Smooth muscle cell (in vitro differentiated cells): ENCODE results near the gene EWSR1. TPM values are rescaled to one million over a fixed set of nuclear protein-coding genes. Genes with fewer than 3 reads are reported as not detected.

Experiments used
- DNase-seq: peaks from one replicate; lab custom pipeline; 2025; ENCODE audit not compliant: unreplicated experiment; lab: John Stamatoyannopoulos, UW
- H2AFZ ChIP-seq: fragments of 200-600 bp; sonication (generic); 2 replicates; pipeline ENCODE4 v1.6.0; 2016; ENCODE audit warnings: antibody characterized with exemption, low read depth, mild to moderate bottlenecking
- H3F3A ChIP-seq: fragments of 200-600 bp; sonication (generic); 2 replicates; pipeline ENCODE4 v1.6.0; 2017; ENCODE audit warnings: antibody characterized with exemption, low read depth
- H3K27ac ChIP-seq: fragments of 200-600 bp; sonication (generic); 2 replicates; pipeline ENCODE4 v1.5.1; 2016; ENCODE audit warnings: low read depth, mild to moderate bottlenecking
- H3K27me3 ChIP-seq: fragments of 200-600 bp; sonication (generic); 2 replicates; pipeline ENCODE4 v1.6.1; 2016; ENCODE audit warnings: low read depth, mild to moderate bottlenecking
- H3K36me3 ChIP-seq: fragments of 200-600 bp; sonication (generic); 2 replicates; pipeline ENCODE4 v1.5.1; 2016; ENCODE audit warnings: low read depth
- H3K4me1 ChIP-seq: fragments of 200-600 bp; sonication (generic); 2 replicates; pipeline ENCODE4 v1.5.1; 2016; ENCODE audit warnings: low read depth
- H3K4me2 ChIP-seq: fragments of 200-600 bp; sonication (generic); 2 replicates; pipeline ENCODE4 v1.6.0; 2016; ENCODE audit warnings: mild to moderate bottlenecking
- H3K4me3 ChIP-seq: fragments of 200-600 bp; sonication (generic); 2 replicates; pipeline ENCODE4 v1.5.1; 2016; ENCODE audit warnings: mild to moderate bottlenecking
- H3K79me2 ChIP-seq: fragments of 200-600 bp; sonication (generic); 2 replicates; pipeline ENCODE4 v1.6.0; 2016; ENCODE audit warnings: low read depth, mild to moderate bottlenecking
- H3K9ac ChIP-seq: fragments of 200-600 bp; sonication (generic); 2 replicates; pipeline ENCODE4 v1.6.0; 2016; ENCODE audit warnings: low read depth
- H3K9me3 ChIP-seq: fragments of 200-600 bp; sonication (generic); replicated peaks from 2 replicates; pipeline ENCODE4 v1.5.1; 2016; ENCODE audit warnings: low read depth
- H4K20me1 ChIP-seq: fragments of 200-600 bp; sonication (generic); 2 replicates; pipeline ENCODE4 v1.6.0; 2016; ENCODE audit warnings: low read depth
- CTCF ChIP-seq: fragments of 200-600 bp; sonication (generic); IDR thresholded peaks from 2 replicates; pipeline ENCODE4 v1.5.1; 2017; ENCODE audit warnings: borderline replicate concordance, mild to moderate bottlenecking, antibody characterized with exemption; ENCODE audit not compliant: insufficient read depth, poor library complexity, severe bottlenecking
- WGBS: methylation state at CpG from one replicate; pipeline ENCODE4 v1.1.7; 2016; ENCODE audit warnings: low lambda C conversion rate; 5-methylcytosine and 5-hydroxymethylcytosine counted together
- polyA plus RNA-seq: library from polyadenylated mRNA; unstranded; fragments of >200 nt; fragmentation: Nextera tagmentation; extraction: Ambion mirVana; gene quantifications from 2 replicates; pipeline ENCODE4 v1.2.1, GENCODE V29; 2016
- total RNA-seq: library from RNA; depleted of rRNA; stranded (reverse); fragments of >200 nt; gene quantifications from 2 replicates; pipeline ENCODE4 v1.2.3, GENCODE V29; 2014

EWSR1 gene
- total and polyA plus RNA-seq, 2 experiments from 2014 or later: 164 to 197 TPM

GRCh38 chr22:29255064-29255621 lies 12.9 kb upstream of the EWSR1 start:
- Histone ChIP-seq H3K4me1 (no peaks in the 10 kb centered on the region), H4K20me1 (no peaks in the 10 kb centered on the region), H3K79me2 (no peaks in the 10 kb centered on the region), H3K27me3 (no peaks in the 10 kb centered on the region), H3K4me2 (no peak overlapping the region), H3K9me3 (no peaks in the 10 kb centered on the region), H2AFZ (no peak overlapping the region), H3K36me3 (no peaks in the 10 kb centered on the region), H3K4me3 (no peak overlapping the region), H3K27ac (no peak overlapping the region), H3K9ac (no peak overlapping the region), H3F3A (no peaks in the 10 kb centered on the region)
- 94% methylated on average over 8 of the region's 11 CpGs for WGBS
- DNase-seq: no peak
- TF ChIP-seq CTCF: no peak

GRCh38 chr22:29256606-29257325 lies 11.3 kb upstream of the EWSR1 start:
- no peak overlapping the region for H2AFZ ChIP-seq
- H3K27me3 ChIP-seq: no peaks in the 10 kb centered on the region
- no peaks in the 10 kb centered on the region for H3K36me3 ChIP-seq
- H4K20me1 ChIP-seq: no peaks in the 10 kb centered on the region
- no peak for DNase-seq
- no peak overlapping the region for H3K27ac ChIP-seq
- H3K4me1 ChIP-seq: no peaks in the 10 kb centered on the region
- H3K9me3 ChIP-seq: no peaks in the 10 kb centered on the region
- no peak overlapping the region for H3K4me3 ChIP-seq
- H3F3A ChIP-seq: no peaks in the 10 kb centered on the region
- TF ChIP-seq CTCF: no peak
- no peak overlapping the region for H3K9ac ChIP-seq
- 97% methylated on average over 8 of the region's 8 CpGs for WGBS
- no peak overlapping the region for H3K4me2 ChIP-seq
- no peaks in the 10 kb centered on the region for H3K79me2 ChIP-seq

- DNase-seq: no peak
- Histone ChIP-seq H3K4me1 (no peaks in the 10 kb centered on the region), H3K36me3 (no peaks in the 10 kb centered on the region), H3K27me3 (no peaks in the 10 kb centered on the region), H3F3A (no peaks in the 10 kb centered on the region), H3K9ac (no peak overlapping the region), H3K27ac (no peak overlapping the region), H3K79me2 (no peaks in the 10 kb centered on the region), H2AFZ (no peak overlapping the region), H4K20me1 (no peaks in the 10 kb centered on the region), H3K4me2 (no peak overlapping the region), H3K9me3 (no peaks in the 10 kb centered on the region), H3K4me3 (no peak overlapping the region)
- no peak for TF ChIP-seq CTCF
- 69% methylated on average over 8 of the region's 8 CpGs for WGBS
These were observed 10.3 kb upstream of the EWSR1 start for GRCh38 chr22:29257751-29258181.
